Activated naive CD4-positive, alpha-beta T cell (primary cell): ENCODE measurements around the gene ANKRD17.

Source experiments
- DNase-seq, 4 experiments: peaks; one replicate each; lab custom pipeline; 2025; lab: John Stamatoyannopoulos, UW

ANKRD17 gene

GRCh38 chr4:73109493-73109892 lies 149.1 kb downstream of the ANKRD17 start:
- no peak for DNase-seq

DNA sequence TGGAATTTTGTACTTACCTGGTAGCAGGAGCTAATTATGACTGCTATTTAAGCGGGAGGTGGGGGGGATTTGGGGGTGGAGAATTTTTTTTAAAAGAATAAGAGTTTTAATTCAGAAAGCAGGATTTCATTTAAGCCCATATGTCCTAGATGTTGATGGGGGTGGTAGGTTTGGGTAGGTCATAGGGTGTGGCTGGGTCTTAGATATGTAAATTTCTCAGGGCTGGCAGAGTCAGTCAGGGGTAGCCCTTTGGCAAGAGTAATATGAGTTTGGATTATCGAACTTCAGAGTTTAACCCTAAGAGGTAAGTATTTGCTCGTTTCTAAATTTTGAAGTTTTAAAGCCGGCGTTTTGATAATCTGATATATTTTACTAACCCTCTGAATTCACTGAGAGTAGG lies 153.9 kb downstream of the ANKRD17 start:
- no peak for DNase-seq

DNA sequence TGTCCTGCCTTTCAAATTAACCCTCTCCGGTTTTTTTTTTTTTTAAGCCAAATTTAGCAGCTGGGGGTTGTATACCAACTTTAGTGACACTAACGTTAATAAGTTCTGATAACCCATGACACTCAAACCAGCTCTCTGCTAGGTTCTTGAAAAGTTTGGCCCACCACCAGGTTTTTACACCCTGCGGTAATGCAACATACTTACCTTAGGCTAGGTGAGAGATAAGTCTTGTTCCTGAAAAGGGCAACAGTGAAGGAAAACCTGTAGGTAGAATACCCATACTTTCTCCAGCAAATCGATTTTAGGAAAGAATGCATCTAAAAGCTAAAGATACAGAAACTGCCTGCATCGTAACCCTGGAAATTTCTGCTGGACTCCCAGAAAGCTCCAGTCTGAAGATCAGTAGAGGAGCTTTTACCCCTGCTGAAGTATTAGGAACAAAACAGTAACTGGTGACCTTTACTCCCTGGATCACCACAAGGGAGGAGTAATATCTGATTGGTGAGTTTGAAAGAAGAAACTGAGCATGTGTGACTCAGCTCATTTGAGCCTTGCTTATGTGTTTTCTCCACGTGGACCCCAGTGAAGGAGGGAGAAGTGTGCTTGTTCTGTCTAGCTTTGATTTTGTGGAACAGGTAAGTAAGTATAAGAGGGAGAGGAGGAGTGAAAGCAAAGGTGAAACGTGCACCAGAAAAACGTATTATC lies 154.6 kb downstream of the ANKRD17 start:
- DNase-seq = no peak

DNA sequence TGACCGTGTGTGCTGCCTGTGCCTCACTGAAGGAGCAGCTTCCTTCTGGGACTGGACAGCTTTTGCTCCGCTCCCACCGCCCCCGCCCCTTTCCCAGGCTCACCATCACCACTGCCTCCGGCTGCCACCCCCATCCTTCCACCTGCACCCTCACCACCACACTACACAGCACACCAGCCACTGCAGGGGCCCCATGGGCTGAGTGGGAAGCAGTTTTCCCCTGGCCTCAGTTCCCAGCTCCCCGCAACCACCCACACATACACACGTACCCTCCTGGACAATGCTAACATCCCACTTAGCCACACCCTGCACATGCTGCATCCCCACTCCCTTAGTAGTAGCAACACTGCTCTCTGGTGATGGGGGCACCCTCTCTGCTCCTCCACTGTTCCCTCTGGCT lies 159.5 kb downstream of the ANKRD17 start:
- DNase-seq = no peak

DNA sequence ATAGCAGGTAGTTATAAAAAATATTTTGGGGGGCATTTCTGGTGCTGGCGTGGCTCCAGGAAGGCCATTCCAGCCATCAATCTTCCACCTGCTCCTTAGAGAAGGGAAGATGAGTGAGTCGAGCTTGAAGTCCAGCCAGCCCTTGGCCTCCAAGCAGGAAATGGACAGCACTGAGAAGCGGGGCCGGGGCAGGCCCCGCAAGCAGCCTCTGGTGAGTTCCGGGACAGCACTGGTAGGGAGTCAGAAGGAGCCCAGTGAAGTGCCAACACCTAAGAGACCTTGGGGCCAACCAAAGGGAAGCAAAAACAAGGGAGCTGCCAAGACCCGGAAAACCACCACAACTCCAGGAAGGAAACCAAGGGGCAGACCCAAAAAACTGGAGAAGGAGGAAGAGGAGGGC lies 159.9 kb downstream of the ANKRD17 start:
- no peak for DNase-seq

DNA sequence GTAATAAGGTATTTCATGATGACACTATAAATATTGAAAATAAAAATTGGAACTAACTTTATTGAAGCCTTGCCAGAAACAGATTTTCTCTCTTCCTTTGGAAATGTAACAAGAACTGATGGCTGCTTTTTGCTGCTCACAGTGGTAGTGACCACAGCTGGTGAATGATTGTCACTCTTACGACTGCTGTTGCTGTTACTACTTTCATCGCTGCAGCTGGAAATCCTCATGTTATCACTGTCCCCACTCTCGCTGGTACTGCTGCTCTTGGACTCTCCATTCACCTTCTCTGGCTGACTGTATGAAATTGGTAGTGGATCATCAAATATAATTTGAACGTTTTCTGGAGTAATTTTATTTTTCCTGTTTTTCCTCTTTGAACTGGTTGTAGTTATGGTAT lies 160.6 kb downstream of the ANKRD17 start:
- no peak for DNase-seq

DNA sequence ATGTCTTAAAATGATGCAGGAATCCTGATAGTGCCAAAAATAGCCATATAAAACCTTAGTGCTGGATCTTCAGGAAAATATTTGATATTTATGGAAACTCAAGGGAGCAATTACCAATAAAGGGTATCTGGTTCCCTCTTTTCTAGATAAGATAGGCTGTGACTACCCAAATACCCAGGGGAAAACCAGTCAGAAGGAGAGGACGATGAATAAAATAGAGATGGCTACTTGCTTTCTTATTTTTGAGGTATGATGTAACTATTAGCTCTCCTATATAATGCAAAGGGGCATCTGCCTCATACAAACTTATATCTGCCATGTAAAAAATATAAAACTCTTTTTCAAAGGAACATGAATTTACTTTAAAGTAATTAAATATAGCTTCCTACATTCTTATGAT lies 165.7 kb downstream of the ANKRD17 start:
- no peak for DNase-seq

DNA sequence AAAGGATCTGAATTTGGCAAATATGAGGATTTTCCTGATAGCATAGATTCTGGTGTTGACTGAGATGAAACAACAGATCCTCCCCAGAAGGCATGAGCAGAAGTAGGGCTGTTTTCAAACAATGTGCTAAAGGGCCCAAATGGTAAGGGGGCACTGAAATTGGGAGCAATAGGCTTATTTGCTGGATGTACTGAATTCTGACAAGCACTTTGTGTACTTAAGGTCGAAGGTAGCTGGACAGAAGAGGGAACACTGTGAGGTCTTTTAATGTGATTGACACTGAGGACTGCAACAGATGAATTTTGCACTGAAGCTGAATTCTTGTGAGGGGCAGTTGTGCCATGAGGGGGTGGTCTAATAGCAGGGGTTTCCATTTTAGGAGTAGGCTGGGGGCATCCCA lies 167.9 kb downstream of the ANKRD17 start:
- DNase-seq = no peak

DNA sequence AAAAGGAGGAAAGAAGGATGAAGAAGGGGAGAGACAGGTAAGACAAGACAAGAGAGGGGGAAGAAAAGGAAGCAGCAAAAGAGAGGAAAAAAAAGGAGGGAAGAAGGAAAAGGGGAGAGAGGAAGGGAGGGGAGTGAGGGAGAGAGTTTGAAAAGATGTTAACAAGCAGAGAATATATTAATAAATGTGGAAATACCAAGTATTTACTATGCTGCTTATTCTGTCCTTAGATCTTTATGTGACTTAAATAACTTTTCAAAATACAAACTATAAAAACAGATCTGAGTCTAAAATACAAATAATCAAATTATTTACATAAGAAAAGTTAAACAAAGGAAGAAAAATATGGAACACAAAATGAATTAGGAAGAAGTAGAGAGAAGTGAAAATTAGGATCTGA lies 170.7 kb downstream of the ANKRD17 start:
- DNase-seq = no peak

GRCh38 chr4:73086095-73086868 lies 172.3 kb downstream of the ANKRD17 start:
- DNase-seq = no peak

DNA sequence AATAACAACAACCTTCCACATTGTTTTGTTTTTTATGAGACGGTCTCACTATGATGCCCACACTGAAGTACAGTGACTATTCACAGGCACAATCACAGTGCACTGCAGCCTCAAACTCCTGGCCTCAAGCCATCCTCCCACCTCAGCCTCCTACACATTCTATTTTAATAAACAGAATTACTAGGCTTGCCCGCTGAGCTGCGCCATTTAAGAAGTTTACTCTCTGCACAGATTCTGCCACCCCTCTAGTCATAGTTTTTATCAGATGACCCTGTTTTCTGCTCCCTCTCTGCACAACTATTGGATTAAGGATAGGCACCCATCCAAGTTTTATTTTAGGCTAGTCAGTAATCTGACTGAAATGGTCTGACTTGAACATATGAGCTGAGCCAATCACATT lies 177.8 kb downstream of the ANKRD17 start:
- DNase-seq = no peak

GRCh38 chr4:73075832-73076231 lies 182.8 kb downstream of the ANKRD17 start:
- DNase-seq = no peak

DNA sequence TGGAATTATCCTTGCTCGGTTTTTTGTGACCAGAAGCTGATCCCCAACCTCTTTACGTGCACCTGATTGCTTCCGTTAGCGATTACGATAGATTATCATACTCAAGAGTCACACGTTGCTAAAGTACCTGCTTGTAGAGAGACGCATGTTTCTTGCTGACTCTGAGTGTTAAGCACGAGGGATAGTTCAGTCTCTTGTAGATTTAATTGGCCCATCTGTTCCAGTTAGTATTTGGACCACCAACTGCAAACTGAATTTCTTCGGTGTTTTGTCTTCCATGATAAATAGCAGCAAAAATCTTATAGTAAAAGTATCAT lies 188.6 kb downstream of the ANKRD17 start:
- no peak for DNase-seq

DNA sequence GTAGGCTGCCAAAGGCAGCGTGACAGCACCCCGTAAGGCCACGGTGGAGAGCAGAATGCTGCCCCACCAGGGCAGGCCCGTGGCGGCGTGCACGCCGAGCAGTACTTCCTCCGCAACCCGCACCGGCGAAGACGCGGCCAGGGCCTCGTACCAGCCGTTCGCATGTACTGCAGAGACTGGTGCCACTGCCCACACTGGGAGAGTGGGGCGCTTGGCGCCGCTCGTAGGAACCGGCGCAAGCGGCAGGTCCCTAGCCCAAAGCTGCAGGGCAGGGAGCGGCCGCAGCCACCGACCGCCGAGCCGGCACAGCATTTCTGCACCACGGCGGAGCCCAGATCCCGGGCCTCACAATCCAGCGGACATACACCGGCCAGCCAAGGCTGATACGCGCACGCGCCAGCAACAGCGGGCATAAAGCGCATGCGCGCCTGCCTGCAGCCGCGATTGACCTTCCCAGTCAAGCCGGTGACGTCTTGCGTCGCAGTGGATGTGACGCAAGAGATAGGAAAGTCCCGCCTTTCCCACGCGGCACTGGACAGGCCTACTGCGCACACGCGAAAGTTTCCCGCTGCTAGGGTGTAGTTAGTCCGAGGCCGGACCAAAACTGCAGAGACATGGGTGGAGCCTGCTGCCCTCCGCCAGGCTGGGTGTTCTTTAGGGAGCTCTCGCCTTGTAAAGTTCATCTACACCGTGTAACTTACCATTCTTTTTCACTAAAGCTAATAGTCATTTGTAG lies 189.1 kb downstream of the ANKRD17 start, which contains the start of gene COX18:
Gene COX18 (minus strand): TSS at position 379 of the 736 bp plus-strand sequence. CDS start 67 bp downstream, at position 312.
- DNase-seq = peak; percentile 82 to 89 (median 86)

DNA sequence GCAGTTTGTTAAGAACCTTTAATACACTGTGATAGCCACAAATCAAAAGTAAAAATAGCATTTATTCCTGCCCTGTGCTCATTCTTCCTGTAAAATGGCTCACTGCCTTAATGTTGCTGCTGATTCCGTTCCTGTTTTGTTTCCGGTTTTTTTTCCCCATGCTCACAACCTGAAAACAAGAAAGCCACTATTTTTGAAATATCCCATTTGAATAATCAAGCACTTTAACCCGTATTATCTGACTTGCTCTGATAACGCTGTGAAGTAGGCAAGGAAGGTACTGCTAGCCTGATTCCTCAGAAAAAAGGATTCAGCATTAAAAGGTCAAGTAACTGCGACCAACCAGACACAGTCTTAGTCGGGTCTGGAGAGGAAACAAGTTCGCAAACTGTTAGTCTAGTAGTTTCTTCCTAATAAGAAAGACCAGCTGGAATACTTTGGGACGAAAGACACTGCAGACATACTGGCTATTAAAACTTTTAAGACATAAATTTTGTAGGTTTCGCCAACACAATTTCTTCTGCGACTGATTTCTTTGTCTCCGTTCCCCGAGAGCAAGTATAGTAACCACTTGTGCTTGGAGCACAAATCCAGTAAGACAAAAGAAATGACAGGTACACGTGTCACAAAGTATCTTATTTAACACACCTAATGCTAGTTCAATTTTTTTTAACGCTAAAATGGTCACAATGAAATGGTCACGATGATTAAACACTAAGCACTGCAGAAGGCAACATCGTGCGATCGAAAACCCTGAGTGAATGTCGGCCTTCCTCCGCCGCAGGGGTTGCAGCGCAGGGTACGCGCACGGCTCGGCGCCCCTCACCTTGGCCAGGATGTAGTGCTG lies 189.9 kb downstream of the ANKRD17 start:
- no peak for DNase-seq

GRCh38 chr4:73067971-73068394 lies 190.6 kb downstream of the ANKRD17 start:
- no peak for DNase-seq

DNA sequence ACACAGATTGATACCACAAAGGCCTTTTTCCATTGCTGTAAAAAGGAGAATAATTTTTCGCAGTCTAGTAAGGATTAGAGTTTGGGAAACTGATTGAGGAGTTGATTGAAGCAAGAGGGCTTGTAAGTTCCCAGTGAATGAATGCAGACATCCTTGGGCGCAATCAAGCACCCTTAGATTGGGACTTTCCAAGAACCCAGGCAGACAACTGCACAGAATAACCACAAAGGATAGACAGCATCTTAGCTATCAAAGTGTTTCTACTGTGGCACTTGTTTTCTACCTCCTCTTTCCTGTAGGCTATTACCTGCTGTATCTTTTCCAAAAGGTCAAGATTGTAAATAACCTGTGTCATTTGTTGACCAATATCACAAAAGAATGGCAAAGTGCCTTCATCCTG lies 191.7 kb downstream of the ANKRD17 start:
- DNase-seq = no peak

GRCh38 chr4:73066445-73066844 lies 192.2 kb downstream of the ANKRD17 start:
- DNase-seq = no peak

GRCh38 chr4:73064536-73064935 lies 194.1 kb downstream of the ANKRD17 start:
- DNase-seq = no peak

GRCh38 chr4:73055241-73055897 lies 203.2 kb downstream of the ANKRD17 start:
- DNase-seq = no peak

DNA sequence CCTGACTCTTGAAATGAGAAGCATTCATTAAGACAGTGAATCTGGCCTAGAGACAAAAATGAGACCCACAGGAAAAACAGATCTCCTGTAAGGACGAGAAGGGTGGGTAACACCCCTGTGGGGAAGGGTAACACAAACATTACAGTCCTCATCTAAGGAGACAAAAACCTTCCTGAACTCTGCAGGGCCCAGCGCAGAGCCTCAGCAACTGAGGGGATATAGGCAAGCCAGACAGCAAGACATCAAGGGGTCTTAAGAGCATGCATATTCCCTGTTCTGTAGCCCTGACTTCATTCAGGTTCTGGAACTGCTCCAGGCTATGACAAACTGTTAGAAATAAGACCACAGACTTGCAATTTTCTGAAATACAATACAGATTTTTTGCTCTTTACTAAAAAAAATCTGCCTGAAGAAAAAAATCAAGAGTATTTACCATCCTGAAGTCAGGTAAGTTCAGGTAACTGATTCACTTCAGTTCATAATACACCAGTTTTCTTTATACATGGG lies 204.6 kb downstream of the ANKRD17 start:
- DNase-seq = no peak
